HepG2 (cell line): ENCODE results near the gene GDF7. TPM values are rescaled to one million over a fixed set of nuclear protein-coding genes. Genes with fewer than 3 reads are reported as not detected.

Experiments
- ATF2 ChIP-seq: sonication (generic); formaldehyde crosslinking; IDR thresholded peaks from 2 replicates; pipeline ENCODE4 v1.4.0; 2020; ENCODE audit warnings: missing genetic modification reagents
- EHMT2 ChIP-seq: fragments of 200-600 bp; sonication (generic); IDR thresholded peaks from 2 replicates; pipeline ENCODE4 v1.7.0; 2017; ENCODE audit warnings: antibody characterized with exemption, low read depth, low read length, borderline replicate concordance
- FOXM1 ChIP-seq: sonication (generic); formaldehyde crosslinking; IDR thresholded peaks from 2 replicates; pipeline ENCODE4 v1.5.0; 2020; ENCODE audit warnings: missing genetic modification reagents
- GATAD2A ChIP-seq: IDR thresholded peaks from 2 replicates; pipeline ENCODE4 v1.6.1; 2016
- HIVEP1 ChIP-seq: sonication (generic); formaldehyde crosslinking; IDR thresholded peaks from 2 replicates; pipeline ENCODE4 v1.4.0; 2020; ENCODE audit warnings: mild to moderate bottlenecking, missing genetic modification reagents
- KAT2B ChIP-seq: fragments of 150-350 bp; IDR thresholded peaks from 2 replicates; pipeline ENCODE4 v1.6.1; 2014; ENCODE audit warnings: low read depth, low read length, borderline replicate concordance
- KMT2B ChIP-seq: IDR thresholded peaks from 2 replicates; pipeline ENCODE4 v1.6.1; 2016; ENCODE audit warnings: missing genetic modification reagents, missing compliant biosample characterization
- MYC ChIP-seq: sonication (generic); formaldehyde crosslinking; IDR thresholded peaks from 2 replicates; pipeline ENCODE4 v1.9.0; 2021; ENCODE audit warnings: missing genetic modification reagents, borderline replicate concordance
- PHF5A ChIP-seq: IDR thresholded peaks from one replicate; pipeline ENCODE4 v1.6.1; 2018; ENCODE audit warnings: low read depth, missing genetic modification reagents; ENCODE audit not compliant: unreplicated experiment
- SMAD3 ChIP-seq: sonication (generic); formaldehyde crosslinking; IDR thresholded peaks from 2 replicates; pipeline ENCODE4 v1.4.0; 2020; ENCODE audit warnings: missing genetic modification reagents
- STAT5B ChIP-seq: sonication (generic); formaldehyde crosslinking; IDR thresholded peaks from 2 replicates; pipeline ENCODE4 v1.4.0; 2020; ENCODE audit warnings: missing genetic modification reagents
- TCF7L2 ChIP-seq: IDR thresholded peaks from 2 replicates; pipeline ENCODE4 v1.6.1; 2011; ENCODE audit warnings: mild to moderate bottlenecking, low read depth, low read length, moderate library complexity
- TGIF2 ChIP-seq: IDR thresholded peaks from 2 replicates; pipeline ENCODE4 v1.6.1; 2016; ENCODE audit warnings: control low read depth, missing compliant biosample characterization
- ZBTB8A ChIP-seq: sonication (generic); formaldehyde crosslinking; IDR thresholded peaks from 2 replicates; pipeline ENCODE4 v1.4.0; 2020; ENCODE audit warnings: mild to moderate bottlenecking, low read depth, missing genetic modification reagents, borderline replicate concordance
- ZFYVE20 ChIP-seq: sonication (generic); formaldehyde crosslinking; IDR thresholded peaks from 2 replicates; pipeline ENCODE4 v1.8.0; 2023; ENCODE audit warnings: low read depth, mild to moderate bottlenecking, moderate library complexity, missing genetic modification reagents, borderline replicate concordance
- ZNF136 ChIP-seq: sonication (generic); formaldehyde crosslinking; IDR thresholded peaks from 2 replicates; pipeline ENCODE4 v1.8.1; 2022; ENCODE audit warnings: low read depth, mild to moderate bottlenecking, moderate library complexity, missing genetic modification reagents
- ZNF432 ChIP-seq: sonication (generic); formaldehyde crosslinking; IDR thresholded peaks from 2 replicates; pipeline ENCODE4 v1.5.0; 2020; ENCODE audit warnings: missing genetic modification reagents, mild to moderate bottlenecking, borderline replicate concordance
- polyA plus RNA-seq, 8 experiments: library from polyadenylated mRNA; depleted of rRNA in 3 of 8; stranded (reverse) in 7 of 8; unstranded in 1 of 8; fragments of >200 nt; fragmentation: Illumina TruSeq in 4 of 8; extraction: Trizol in 4 of 8; gene quantifications; 2 replicates each; pipeline versions ENCODE4 v1.2.1 to v1.2.3, GENCODE V29; 2011 to 2016; ENCODE audit warnings: low read depth in 4 of 8, missing spikeins in 1 of 8, mixed read lengths in 1 of 8; ENCODE audit not compliant: insufficient read depth in 1 of 8
- total RNA-seq, 5 experiments: library from RNA; depleted of rRNA; stranded (reverse); fragments of >200 nt; fragmentation: Illumina TruSeq; extraction: Trizol; gene quantifications; 2 replicates each; pipeline ENCODE4 v1.2.3, GENCODE V29; 2016; ENCODE audit warnings: low read depth in 1 of 5
- TF ChIP-seq, protein P1 (sequence below): sonication (generic); formaldehyde crosslinking; IDR thresholded peaks from 2 replicates; pipeline ENCODE4 v1.4.0; 2020; ENCODE audit warnings: low read depth, missing genetic modification reagents
- TF ChIP-seq, protein P2 (sequence below): sonication (generic); formaldehyde crosslinking; IDR thresholded peaks from 2 replicates; pipeline ENCODE4 v1.8.0; 2022; ENCODE audit warnings: low read depth, missing genetic modification reagents
- TF ChIP-seq, protein P3 (sequence below): sonication (generic); formaldehyde crosslinking; IDR thresholded peaks from 2 replicates; pipeline ENCODE4 v1.4.0; 2020; ENCODE audit warnings: mild to moderate bottlenecking, missing genetic modification reagents

Gene GDF7
- total and polyA plus RNA-seq, 2 of the 13 experiments (the other 11 are each of a cell fraction or from before 2014, with no cell fraction given), result 1.6 to 15.0 TPM

DNA sequence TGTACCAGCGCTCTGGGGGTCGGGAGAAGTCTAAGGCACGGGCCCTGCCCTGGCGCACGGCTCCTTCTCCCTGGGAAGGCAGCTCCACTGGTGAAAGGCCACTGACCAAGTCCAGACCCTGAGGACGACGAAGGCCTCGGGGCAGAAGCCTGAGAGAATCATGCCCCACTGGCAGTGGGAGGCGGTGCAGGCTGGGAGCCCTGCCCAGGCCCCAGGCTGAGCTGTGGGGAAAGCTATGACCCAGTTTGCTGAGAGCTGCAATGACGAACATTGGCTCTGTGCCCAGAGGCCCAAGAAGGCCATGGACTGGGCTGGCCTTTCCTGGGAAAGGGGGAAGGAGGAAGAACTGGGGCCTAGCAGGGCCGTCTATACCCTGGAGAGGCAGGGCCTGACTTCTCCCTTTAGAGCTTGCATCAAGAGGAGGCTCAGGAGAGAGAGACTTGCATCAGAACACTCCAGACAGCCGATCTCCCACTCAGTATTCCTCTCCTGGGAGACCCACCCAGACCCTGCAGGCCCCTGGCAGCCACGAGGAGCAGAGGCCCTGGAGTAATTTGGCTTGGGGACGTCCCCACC is 49.0 kb upstream of the GDF7 start (continued):
- TF ChIP-seq, protein P1, sequence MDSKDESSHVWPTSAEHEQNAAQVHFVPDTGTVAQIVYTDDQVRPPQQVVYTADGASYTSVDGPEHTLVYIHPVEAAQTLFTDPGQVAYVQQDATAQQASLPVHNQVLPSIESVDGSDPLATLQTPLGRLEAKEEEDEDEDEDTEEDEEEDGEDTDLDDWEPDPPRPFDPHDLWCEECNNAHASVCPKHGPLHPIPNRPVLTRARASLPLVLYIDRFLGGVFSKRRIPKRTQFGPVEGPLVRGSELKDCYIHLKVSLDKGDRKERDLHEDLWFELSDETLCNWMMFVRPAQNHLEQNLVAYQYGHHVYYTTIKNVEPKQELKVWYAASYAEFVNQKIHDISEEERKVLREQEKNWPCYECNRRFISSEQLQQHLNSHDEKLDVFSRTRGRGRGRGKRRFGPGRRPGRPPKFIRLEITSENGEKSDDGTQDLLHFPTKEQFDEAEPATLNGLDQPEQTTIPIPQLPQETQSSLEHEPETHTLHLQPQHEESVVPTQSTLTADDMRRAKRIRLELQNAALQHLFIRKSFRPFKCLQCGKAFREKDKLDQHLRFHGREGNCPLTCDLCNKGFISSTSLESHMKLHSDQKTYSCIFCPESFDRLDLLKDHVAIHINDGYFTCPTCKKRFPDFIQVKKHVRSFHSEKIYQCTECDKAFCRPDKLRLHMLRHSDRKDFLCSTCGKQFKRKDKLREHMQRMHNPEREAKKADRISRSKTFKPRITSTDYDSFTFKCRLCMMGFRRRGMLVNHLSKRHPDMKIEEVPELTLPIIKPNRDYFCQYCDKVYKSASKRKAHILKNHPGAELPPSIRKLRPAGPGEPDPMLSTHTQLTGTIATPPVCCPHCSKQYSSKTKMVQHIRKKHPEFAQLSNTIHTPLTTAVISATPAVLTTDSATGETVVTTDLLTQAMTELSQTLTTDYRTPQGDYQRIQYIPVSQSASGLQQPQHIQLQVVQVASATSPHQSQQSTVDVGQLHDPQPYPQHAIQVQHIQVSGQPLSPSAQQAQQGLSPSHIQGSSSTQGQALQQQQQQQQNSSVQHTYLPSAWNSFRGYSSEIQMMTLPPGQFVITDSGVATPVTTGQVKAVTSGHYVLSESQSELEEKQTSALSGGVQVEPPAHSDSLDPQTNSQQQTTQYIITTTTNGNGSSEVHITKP (CRISPR knock-in tag), result no peak
- peak; percentile 75 for TF ChIP-seq HIVEP1 (CRISPR knock-in tag)
- TF ChIP-seq, protein P2, sequence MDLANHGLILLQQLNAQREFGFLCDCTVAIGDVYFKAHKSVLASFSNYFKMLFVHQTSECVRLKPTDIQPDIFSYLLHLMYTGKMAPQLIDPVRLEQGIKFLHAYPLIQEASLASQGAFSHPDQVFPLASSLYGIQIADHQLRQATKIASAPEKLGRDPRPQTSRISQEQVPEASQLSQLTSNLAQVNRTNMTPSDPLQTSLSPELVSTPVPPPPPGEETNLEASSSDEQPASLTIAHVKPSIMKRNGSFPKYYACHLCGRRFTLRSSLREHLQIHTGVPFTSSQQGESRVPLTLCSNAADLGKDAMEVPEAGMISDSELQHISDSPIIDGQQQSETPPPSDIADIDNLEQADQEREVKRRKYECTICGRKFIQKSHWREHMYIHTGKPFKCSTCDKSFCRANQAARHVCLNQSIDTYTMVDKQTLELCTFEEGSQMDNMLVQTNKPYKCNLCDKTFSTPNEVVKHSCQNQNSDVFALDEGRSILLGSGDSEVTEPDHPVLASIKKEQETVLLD (CRISPR knock-in tag), result no peak
- peak; percentile 40; the same call in 1 of the 2 replicates for TF ChIP-seq MYC (CRISPR knock-in tag)
- TF ChIP-seq KAT2B, result no peak
- no peak for TF ChIP-seq EHMT2
- TF ChIP-seq STAT5B (CRISPR knock-in tag), result no peak
- TF ChIP-seq, protein P3, sequence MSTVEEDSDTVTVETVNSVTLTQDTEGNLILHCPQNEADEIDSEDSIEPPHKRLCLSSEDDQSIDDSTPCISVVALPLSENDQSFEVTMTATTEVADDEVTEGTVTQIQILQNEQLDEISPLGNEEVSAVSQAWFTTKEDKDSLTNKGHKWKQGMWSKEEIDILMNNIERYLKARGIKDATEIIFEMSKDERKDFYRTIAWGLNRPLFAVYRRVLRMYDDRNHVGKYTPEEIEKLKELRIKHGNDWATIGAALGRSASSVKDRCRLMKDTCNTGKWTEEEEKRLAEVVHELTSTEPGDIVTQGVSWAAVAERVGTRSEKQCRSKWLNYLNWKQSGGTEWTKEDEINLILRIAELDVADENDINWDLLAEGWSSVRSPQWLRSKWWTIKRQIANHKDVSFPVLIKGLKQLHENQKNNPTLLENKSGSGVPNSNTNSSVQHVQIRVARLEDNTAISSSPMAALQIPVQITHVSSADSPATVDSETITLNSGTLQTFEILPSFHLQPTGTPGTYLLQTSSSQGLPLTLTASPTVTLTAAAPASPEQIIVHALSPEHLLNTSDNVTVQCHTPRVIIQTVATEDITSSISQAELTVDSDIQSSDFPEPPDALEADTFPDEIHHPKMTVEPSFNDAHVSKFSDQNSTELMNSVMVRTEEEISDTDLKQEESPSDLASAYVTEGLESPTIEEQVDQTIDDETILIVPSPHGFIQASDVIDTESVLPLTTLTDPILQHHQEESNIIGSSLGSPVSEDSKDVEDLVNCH (CRISPR knock-in tag), result no peak
- TF ChIP-seq ZBTB8A (CRISPR knock-in tag), result no peak
- no peak for TF ChIP-seq TCF7L2
- TF ChIP-seq PHF5A (CRISPR knock-in tag), result no peak
- no peak for TF ChIP-seq TGIF2
- TF ChIP-seq ATF2 (CRISPR knock-in tag), result 0 out of 2 replicates have a peak, but pooled peaks have one; percentile 49
- TF ChIP-seq ZFYVE20 (CRISPR knock-in tag), result no peak
- no peak for TF ChIP-seq KMT2B (CRISPR knock-in tag)
- TF ChIP-seq ZNF136 (CRISPR knock-in tag), result no peak
- TF ChIP-seq ZNF432 (CRISPR knock-in tag), result no peak
- no peak for TF ChIP-seq FOXM1 (CRISPR knock-in tag)
- peak; percentile 80 for TF ChIP-seq SMAD3
- TF ChIP-seq GATAD2A, result peak; percentile 84
